ENCODE measurements around the gene UBE2E2.

Gene UBE2E2

GRCh38 chr3:23490459-23490858 is 287.3 kb downstream of the UBE2E2 start:
- DNase-seq (ENCODE audit: low read depth), result peak; percentile 74
- H3K4me3 ChIP-seq (ENCODE audit: low read depth, low read length), result no peak overlapping the region

GRCh38 chr3:23492057-23492456 is 288.9 kb downstream of the UBE2E2 start:
- H3K4me3 ChIP-seq (ENCODE audit: low read depth, low read length), result no peak overlapping the region
- no peak for TF ChIP-seq CTCF (conservative IDR thresholded peaks at IDR 0.05; ENCODE audit: low read depth, low read length)
- no peak for DNase-seq (ENCODE audit: low read depth)

More at GRCh38 chr3:23490459-23490858, 287.3 kb downstream of the UBE2E2 start:
- no peak for TF ChIP-seq CTCF (conservative IDR thresholded peaks at IDR 0.05; ENCODE audit: low read depth, low read length)

GRCh38 chr3:23493889-23494288 is 290.8 kb downstream of the UBE2E2 start:
- no peak overlapping the region for H3K4me3 ChIP-seq (ENCODE audit: low read depth, low read length)
- TF ChIP-seq CTCF (conservative IDR thresholded peaks at IDR 0.05; ENCODE audit: low read depth, low read length), result no peak
- DNase-seq (ENCODE audit: low read depth), result no peak

- H3K4me3 ChIP-seq (ENCODE audit: low read depth, low read length), result no peak overlapping the region
- TF ChIP-seq CTCF (conservative IDR thresholded peaks at IDR 0.05; ENCODE audit: low read depth, low read length), result no peak
- DNase-seq (ENCODE audit: low read depth), result no peak
Observed at GRCh38 chr3:23494967-23495366, 291.8 kb downstream of the UBE2E2 start.

GRCh38 chr3:23495507-23495906 is 292.4 kb downstream of the UBE2E2 start:
- DNase-seq (ENCODE audit: low read depth), result peak; percentile 17
- no peak overlapping the region for H3K4me3 ChIP-seq (ENCODE audit: low read depth, low read length)
- no peak for TF ChIP-seq CTCF (conservative IDR thresholded peaks at IDR 0.05; ENCODE audit: low read depth, low read length)

- H3K4me3 ChIP-seq (ENCODE audit: low read depth, low read length), result no peak overlapping the region
- DNase-seq (ENCODE audit: low read depth), result no peak
- TF ChIP-seq CTCF (conservative IDR thresholded peaks at IDR 0.05; ENCODE audit: low read depth, low read length), result no peak
Observed at GRCh38 chr3:23496165-23496564, 293.0 kb downstream of the UBE2E2 start.

GRCh38 chr3:23497156-23497555 is 294.0 kb downstream of the UBE2E2 start:
- TF ChIP-seq CTCF (conservative IDR thresholded peaks at IDR 0.05; ENCODE audit: low read depth, low read length), result no peak

More at GRCh38 chr3:23497156-23497555, 294.0 kb downstream of the UBE2E2 start:
- DNase-seq (ENCODE audit: low read depth), result peak; percentile 28
- no peak overlapping the region for H3K4me3 ChIP-seq (ENCODE audit: low read depth, low read length)

Measured in choroid plexus epithelial cell (primary cell).